Esophagus muscularis mucosa (tissue), 3 donors: Measurements from ENCODE around the gene CIAO1.

Source experiments
- CTCF ChIP-seq, 3 experiments: fragments of 200-600 bp in 2 of 3; fragments of 450-650 bp in 1 of 3; sonication (generic) in 2 of 3; IDR thresholded peaks; one replicate each; pipeline ENCODE4 v1.5.1; 2017 to 2019; ENCODE audit warnings: antibody characterized with exemption in 3 of 3, mild to moderate bottlenecking in 2 of 3, moderate library complexity in 1 of 3
- POLR2A ChIP-seq: fragments of 450-650 bp; IDR thresholded peaks from one replicate; pipeline ENCODE4 v1.6.1; 2017; ENCODE audit warnings: antibody characterized with exemption, moderate library complexity, mild to moderate bottlenecking, low read depth
- POLR2AphosphoS5 ChIP-seq, 2 donors: sonication (generic); formaldehyde crosslinking; IDR thresholded peaks; one replicate each; pipeline ENCODE4 v1.6.1; 2017; ENCODE audit warnings: antibody characterized with exemption in 2 of 2

GRCh38 chr2:96315005-96315399, 49.0 kb downstream of the CIAO1 start:
- TF ChIP-seq POLR2A = no peak
- no peak for TF ChIP-seq CTCF (IDR thresholded peaks at IDR 0.05)
- TF ChIP-seq POLR2AphosphoS5 (IDR thresholded peaks at IDR 0.05) = no peak
